Brain microvascular endothelial cell (primary cell): ENCODE results near the gene UQCR11.

Experiments
- DNase-seq: peaks from one replicate; pipeline ENCODE4 v3.0.0-alpha.2; 2020
- H3K27ac ChIP-seq: fragments of 250-450 bp; sonication (Bioruptor Pico); 2 replicates; pipeline ENCODE4 v1.5.1; 2020; ENCODE audit warnings: mild to moderate bottlenecking, moderate library complexity
- H3K27me3 ChIP-seq: fragments of 250-450 bp; sonication (Bioruptor Pico); replicated peaks from 2 replicates; pipeline ENCODE4 v1.5.1; 2020; ENCODE audit warnings: mild to moderate bottlenecking
- H3K36me3 ChIP-seq: fragments of 250-450 bp; sonication (Bioruptor Pico); replicated peaks from 2 replicates; pipeline ENCODE4 v1.5.1; 2020; ENCODE audit warnings: mild to moderate bottlenecking
- H3K4me3 ChIP-seq: 2 replicates; pipeline ENCODE4 v1.5.1; 2011; ENCODE audit warnings: low read depth, mild to moderate bottlenecking, control low read depth, low read length, moderate library complexity
- in situ Hi-C: cut with HindIII; loops from 2 replicates; pipeline ENCODE4 v1.10.0; 2017; ENCODE audit warnings: low sequenced_read_pairs, low pct_ligation_motif_present
- TF ChIP-seq, protein P1 (sequence below): IDR thresholded peaks from 2 replicates; pipeline ENCODE4 v1.5.1; 2011; ENCODE audit warnings: low read depth, mild to moderate bottlenecking, moderate library complexity, low read length, control low read depth, inconsistent platforms; ENCODE audit errors: missing control alignments

UQCR11 gene

DNA sequence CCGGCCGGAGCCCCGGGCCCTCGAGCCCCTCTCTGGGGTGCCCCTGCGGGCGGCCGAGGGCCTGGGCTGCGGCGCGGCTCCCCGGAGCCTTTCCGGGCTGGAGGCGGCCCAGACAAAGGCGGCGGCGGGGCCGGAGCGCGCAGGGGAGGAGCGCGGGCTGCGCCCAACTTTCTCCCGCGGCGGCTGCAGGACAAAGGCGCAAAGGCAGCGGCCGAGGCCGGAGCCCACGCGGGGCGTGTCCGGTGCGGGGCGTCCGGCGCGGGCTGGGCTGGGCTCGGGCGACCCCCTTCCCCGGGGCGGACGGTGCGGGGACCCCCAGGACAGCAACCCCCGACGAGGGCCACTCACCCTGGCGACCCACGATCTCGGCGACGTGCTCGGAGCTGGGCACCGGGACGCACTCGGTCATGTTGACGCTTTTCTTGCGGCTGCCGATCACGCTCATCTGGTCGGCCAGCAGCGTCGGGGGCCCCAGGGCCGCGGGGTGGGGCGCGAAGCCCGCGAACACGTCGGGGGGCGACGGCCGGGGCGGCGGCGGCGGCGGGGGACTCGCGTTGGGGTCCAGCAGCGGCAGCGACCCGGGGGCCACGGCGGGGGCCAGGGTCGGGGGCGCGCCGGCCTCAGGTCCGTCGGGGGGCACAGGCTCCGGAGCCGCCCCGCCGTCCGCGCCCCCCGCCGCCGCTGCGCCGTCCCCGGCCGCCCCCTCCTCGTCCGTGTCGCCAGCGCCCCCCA is 38.0 kb downstream of the UQCR11 start:
- peak overlapping the region; percentile 86 for H3K27ac ChIP-seq
- peak overlapping the region; percentile 79 for H3K4me3 ChIP-seq
- in situ Hi-C loops, result no loop called here
- TF ChIP-seq, protein P1, sequence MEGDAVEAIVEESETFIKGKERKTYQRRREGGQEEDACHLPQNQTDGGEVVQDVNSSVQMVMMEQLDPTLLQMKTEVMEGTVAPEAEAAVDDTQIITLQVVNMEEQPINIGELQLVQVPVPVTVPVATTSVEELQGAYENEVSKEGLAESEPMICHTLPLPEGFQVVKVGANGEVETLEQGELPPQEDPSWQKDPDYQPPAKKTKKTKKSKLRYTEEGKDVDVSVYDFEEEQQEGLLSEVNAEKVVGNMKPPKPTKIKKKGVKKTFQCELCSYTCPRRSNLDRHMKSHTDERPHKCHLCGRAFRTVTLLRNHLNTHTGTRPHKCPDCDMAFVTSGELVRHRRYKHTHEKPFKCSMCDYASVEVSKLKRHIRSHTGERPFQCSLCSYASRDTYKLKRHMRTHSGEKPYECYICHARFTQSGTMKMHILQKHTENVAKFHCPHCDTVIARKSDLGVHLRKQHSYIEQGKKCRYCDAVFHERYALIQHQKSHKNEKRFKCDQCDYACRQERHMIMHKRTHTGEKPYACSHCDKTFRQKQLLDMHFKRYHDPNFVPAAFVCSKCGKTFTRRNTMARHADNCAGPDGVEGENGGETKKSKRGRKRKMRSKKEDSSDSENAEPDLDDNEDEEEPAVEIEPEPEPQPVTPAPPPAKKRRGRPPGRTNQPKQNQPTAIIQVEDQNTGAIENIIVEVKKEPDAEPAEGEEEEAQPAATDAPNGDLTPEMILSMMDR, result no peak
- H3K27me3 ChIP-seq, result no peaks in the 10 kb centered on the region
- DNase-seq, result peak; percentile 9
- peaks cover 2% of the 10 kb centered on the region for H3K36me3 ChIP-seq

DNA sequence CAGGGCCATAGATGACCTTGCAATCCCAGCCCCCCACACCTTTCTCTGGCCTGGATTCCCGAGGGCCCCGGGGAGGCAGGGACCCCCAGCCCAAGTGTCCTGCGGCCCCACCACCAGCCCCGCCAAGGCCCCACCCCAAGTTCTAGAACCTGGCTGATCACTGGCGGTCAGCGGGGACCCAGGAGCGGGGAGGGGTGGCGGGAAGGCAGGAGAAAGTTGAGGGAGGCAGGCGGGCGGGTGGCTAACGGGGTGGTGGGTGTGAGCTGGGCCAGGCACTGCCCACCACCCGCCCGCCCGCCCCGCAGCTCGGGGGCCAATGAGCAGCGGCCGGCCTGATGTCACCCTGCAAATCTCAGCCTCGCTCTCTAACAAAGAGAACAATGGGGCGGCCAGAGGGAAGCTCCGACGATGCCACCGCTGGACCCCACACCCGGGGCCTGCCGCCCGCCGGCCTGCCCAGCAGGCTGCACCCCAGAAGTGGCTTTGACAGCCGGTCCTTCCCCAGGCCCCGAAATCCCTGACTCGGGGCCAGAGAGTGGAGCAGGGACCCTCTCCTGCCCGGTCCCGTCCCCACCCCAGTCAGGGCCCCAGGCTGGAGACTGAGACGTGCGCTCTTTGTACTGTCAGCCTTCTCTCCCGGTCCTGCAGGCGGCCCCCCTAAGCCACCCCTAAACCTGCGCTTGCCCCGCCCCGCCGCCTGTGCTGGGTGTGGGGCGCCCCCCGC is 38.7 kb downstream of the UQCR11 start:
- in situ Hi-C loops, result no loop called here
- DNase-seq, result peak; percentile 76
- H3K27me3 ChIP-seq, result no peaks in the 10 kb centered on the region

DNA sequence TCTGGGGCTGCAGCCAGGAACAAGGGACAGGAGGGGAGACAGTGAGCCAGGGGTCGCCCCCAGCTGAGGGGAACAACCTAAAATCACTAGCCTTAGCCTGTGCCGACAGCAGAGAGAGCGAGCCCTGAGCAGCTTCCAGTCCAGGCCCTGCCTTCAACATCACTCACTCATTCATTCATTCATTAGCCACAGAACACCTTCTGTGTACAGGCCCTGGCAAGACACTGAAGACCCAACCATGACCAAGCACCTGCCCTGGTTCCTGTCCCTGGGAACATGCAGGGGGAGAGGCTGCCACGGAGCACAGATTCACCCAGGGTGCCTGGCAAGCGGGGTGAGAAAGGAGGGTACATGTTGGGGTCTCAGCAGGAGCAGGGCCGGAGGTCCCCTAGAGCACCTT is 42.0 kb downstream of the UQCR11 start:
- TF ChIP-seq, protein P1, result no peak
- Histone ChIP-seq H3K27ac (no peak overlapping the region), H3K36me3 (peaks cover 2% of the 10 kb centered on the region), H3K4me3 (no peak overlapping the region), H3K27me3 (no peaks in the 10 kb centered on the region)
- in situ Hi-C loops, result no loop called here
- no peak for DNase-seq

More for the DNA sequence above, 38.7 kb downstream of the UQCR11 start:
- H3K36me3 ChIP-seq, result peaks cover 2% of the 10 kb centered on the region
- TF ChIP-seq, protein P1, result no peak
- H3K4me3 ChIP-seq, result peak overlapping the region; percentile 79
- peak overlapping the region; percentile 86 for H3K27ac ChIP-seq

DNA sequence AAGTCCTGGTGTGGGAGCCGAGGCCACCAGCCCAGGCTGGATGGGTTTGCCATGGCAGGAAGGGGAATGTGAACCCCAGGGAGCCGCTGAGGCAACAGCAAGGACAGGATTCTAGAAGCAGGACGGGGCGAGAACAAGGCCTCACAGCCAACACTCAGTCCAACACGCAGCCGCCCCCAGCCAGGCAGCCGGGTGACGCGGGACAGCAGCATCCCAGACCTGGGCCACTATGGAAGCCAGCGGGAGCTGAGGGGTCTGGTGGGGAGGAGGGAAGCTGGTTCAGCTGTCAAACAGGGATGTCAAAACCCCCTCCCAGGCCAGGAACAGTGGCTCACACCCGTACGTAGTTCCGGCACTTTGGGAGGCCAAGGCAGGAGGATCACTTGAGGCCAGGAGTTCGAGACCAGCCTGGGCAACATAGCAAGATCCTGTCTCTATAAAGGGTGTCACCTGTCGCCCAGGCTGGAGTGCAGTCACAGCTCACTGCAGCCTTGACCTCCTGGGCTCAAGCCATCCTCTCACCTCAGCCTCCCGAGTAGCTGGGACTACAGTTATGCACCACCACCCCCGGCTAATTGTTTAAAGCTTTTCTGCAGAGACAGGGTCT is 43.9 kb downstream of the UQCR11 start:
- no peak for DNase-seq
- TF ChIP-seq, protein P1, result no peak
- peaks cover 6% of the 10 kb centered on the region for H3K36me3 ChIP-seq
- H3K27me3 ChIP-seq, result no peaks in the 10 kb centered on the region
- H3K27ac ChIP-seq, result no peak overlapping the region
- in situ Hi-C loops, result no loop called here
- H3K4me3 ChIP-seq, result no peak overlapping the region

DNA sequence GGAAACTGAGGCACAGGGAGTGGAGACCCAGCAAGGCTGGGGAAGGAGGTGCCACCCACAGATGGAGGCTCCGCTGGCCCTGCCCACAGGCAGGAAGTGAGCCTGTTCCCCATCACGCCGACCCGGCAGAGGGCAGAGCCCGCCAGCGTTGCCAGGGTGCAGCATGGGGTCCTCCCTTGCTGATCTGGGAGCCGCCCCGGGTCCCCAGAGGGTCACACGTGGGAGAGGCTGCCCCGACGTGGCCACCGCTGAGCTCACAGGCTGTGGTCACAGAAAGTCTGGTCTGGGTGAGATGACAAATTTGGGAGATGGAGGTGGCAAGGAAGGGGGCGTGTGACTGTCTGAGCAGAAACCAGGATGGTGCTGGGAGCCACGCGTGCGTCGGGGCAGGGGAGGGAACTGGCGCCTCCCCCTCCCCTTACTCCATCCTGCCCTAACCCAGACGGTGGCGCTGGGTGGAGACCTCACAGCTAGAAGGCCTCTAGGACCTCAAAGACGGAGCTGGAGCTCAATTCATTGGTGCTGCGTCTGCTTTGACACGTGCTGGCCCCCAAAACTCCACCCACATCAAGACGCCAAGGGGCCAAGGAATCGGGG is 44.9 kb downstream of the UQCR11 start:
- H3K36me3 ChIP-seq, result peaks cover 8% of the 10 kb centered on the region
- DNase-seq, result no peak
- no peaks in the 10 kb centered on the region for H3K27me3 ChIP-seq
- TF ChIP-seq, protein P1, result no peak
- no peak overlapping the region for H3K4me3 ChIP-seq
- in situ Hi-C loops, result no loop called here
- H3K27ac ChIP-seq, result no peak overlapping the region
